GM18517 (cell line): ENCODE measurements around the gene CLN6.
"Not testable (repeated sequence)": the region's sequence is repeated elsewhere in the genome, so short reads cannot be mapped to it uniquely, and the experiment has no call there.

Source experiments
- ATAC-seq: cut with Tn5 transposase; IDR thresholded peaks from one replicate; pipeline ENCODE4 v1.9.1; 2021; ENCODE audit warnings: mild to moderate bottlenecking, moderate library complexity; ENCODE audit not compliant: unreplicated experiment

The CLN6 gene

DNA sequence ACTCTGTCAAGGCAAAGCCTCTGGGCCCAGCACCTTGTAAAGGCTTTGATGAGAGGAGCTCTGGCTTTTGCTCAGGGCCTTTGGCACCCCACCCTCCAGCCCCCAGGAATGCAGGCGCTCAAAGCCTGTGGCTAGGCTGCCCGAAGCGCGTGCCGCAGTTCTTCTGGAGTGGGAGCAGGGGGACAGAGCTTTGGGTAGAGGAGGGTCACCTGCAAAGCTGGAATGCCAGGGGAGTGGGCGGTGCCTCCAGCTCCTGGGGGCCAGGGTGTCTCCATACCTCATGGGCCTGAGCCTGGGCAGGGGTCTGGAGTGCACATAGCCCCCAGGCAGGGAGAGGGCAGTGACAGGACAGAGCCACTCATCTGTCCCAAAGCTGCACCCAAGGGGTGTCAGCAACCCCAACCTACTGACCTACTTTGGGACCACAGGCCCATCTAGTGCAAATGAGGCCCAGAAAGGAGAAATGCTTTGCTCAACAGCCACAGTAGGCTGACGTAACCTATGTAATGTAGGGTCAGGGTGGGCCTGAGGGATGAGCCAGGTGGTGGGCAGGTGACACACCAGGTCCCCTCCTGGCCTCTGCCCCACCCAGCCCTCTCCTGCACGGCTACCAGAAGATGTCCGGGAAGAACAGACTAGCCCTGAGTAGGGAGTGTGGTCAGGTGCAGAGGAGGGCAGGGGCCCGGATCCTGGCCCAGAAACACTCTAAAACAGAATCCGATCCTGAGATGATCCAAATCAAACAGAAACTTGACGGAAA, 22.2 kb downstream of the CLN6 start:
- ATAC-seq: no peak

DNA sequence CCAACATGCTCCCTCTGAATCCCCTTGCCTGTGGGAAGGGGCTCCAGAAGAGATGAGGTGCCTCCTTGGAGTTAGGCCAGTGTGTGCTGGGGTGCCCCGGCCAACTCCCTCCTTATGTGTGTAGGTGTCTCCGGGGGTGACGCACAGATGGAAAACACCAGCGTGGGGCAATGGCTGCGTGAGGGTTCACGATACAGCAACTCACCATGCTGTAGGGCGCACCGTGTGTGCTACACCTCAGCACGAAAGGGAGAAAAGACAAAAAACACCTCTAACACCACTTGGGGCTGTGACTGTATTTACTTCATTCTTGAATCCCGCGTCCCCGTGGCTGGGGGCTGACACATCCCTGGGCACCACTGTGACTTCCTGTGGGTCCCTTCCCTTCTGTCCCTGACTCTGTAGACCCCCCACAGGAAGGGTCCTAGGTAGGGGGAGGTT, 22.8 kb downstream of the CLN6 start:
- no peak for ATAC-seq

DNA sequence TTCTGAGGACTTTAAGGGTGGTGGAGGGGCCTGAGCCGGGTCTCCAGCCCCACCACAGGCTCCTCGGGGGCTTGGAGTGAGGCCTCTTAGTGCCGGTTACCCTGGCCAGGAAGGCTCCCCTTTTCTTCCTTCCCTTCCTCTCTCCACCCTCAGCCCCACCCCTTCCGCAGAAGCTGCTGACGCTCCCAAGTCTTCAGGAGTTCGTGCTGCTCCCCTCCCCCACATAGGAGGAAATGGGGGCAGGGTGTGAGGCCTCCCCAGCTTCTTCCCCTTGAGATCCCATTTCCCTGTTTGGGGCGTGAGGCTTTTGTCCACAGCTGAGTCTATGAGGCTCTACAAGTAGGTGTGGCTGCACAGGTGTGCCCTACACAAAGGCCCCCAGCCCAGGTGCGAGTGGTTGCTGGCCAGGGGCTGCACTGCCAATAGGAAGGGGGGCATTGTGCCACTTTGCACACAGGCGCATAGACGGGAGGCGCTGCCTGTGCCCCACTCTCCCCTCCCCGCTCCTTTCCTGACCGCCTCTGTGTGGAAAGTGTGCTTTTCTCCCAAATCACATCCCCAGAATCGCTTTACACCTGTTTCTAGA, 23.5 kb downstream of the CLN6 start:
- ATAC-seq: no peak

DNA sequence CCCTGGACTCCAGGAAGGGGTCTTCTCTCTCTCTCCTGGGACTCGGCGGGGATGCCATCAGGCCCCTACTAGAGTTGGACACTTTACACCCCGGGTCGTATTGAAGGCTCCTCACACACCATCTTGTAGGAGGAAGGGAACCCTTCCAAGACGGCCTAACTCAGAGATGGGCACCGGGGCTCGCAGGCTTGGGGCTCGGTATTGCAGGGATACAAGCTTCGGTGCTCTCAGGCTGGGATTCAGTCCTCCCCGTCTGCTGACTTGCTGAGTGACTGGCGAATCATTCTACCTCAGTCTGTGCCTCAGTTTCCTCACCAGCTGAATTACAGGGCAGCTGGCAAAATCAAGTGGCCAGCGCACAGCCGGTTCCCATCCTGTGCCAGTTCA, 24.0 kb downstream of the CLN6 start:
- ATAC-seq: no peak

DNA sequence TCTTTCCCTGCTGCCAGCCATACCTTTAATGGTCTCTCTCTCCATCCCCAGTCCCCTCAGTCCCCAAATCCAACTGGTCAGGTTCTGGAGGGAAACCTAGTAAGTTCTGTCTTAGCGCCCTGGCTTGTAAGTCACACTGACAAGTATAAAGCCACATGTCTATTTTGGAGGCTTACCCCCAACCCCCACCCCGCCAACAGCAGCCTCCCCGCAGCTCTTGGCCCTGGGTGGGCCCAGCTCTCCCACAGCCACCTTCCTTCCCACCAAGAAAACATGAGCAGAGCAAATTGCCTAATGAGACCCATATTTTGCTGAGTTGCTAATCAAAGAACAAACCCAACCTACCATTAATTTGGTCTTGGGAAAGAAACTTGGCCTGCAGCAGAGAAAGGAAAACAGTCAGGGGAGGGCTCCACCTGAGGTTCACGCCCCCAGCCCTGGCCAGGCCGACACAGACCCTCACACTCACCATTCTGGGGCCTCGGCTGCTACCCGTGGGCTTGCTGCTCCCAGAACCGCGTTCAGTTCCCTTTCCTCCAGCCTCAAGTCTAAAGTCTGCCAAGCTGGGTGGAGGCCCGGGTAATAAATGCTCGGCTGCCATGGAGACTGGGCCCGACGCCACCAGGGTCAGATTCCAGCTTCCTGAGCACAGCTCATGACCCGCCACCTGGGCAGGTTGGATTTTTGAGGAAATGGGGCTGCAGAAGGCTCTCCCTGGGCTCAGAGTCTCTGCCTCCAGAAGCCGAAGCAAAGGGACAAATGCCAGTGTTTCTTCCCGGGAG, 24.6 kb downstream of the CLN6 start, which contains the start of gene CALML4:
Gene CALML4, minus strand, starts transcription at position 557 of the 782 bp plus-strand sequence. Its CDS starts 85 bp downstream, at position 472.
- no peak for ATAC-seq

DNA sequence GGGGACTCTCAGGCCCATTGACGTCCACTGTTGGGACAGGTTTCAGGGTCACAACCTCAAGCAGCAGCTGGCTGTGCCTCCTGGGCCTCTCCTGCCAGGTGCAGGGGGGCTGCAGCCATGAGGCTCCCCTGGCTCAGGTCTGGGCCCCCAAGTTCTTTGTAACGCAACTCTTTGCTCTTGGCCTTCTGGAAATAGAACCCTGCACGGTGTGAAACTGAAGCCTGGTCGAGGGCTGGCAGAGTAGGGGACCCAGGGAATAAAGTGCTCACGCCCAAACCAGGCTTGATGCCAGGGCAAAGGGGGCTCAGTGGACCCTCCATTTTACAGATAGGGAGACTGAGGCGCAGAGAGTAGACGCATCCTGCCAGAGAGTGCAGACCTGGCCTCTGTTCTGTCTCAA, 25.2 kb downstream of the CLN6 start:
- no peak for ATAC-seq

DNA sequence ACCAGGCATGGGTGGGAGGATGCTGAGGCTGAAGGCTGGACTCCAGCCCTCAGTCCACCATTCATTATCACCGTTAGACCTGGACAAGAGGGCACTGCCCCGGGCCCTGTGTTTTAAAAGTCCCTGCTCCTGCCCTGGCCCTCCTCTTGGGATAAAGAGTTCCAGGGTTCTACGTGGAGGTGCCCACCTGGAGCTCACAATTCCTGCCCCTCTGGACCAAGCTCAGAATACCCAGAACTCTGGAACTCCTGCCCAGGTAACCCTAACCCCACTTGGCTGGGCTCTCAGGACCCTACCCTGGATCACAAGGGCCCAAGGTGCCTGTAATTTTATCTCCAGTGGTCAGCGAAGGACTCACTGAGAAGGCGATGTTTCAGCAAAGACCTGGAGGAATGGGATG, 25.6 kb downstream of the CLN6 start:
- no peak for ATAC-seq

DNA sequence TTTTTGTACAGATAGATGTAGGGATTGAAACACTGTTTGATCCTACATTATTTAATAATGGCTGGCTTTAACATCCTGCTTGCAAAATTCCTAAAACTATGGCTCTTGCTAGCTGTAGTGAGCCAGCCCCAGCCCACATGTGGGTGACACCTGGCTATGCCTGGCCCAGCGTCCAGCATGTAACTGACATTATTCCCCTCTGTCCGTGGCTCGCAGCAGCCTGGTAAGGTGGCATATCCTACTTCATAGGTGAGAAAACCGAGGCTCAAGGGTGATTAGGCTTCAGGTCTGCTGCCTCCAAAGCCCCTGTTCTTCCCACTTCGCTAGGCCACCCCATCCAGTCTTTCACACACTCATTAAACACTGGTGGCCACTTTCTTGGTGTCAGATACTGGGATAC, 26.0 kb downstream of the CLN6 start:
- no peak for ATAC-seq

DNA sequence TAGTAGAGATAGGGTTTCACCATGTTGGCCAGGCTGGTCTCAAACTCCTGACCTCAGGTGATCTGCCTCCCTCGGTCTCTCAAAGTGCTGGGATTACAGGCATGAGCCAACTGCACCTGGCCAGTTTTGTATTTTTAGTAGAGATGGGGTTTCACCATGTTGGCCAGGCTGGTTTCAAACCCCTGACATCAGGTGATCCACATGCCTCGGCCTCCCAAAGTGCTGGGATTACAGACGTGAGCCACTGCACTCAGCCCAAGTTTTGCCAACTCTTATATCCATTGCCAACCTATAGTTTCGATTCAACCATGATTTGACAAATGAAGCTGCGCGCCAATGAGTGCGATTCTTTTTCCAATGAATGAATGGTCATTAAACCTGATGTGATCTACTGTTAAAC, 26.5 kb downstream of the CLN6 start:
- ATAC-seq: not testable (repeated sequence)

DNA sequence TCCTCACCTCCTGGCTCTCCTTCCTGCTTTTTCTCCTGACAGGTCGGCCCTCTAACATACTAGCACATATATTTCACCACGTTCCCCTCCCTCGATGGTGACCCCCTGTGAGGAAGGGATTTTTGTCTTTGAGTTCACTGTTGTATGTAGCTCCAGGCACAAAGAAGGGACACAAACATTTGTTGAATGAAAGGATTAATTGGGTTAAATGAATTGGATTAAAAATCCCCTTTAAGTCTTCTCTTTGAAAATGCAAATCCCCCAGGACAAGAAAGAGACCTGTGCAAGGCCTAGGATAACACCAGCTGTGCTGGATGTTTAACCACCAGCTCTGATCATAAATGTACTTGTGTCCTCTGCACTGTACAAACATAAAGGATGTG, 27.7 kb downstream of the CLN6 start:
- ATAC-seq: no peak

DNA sequence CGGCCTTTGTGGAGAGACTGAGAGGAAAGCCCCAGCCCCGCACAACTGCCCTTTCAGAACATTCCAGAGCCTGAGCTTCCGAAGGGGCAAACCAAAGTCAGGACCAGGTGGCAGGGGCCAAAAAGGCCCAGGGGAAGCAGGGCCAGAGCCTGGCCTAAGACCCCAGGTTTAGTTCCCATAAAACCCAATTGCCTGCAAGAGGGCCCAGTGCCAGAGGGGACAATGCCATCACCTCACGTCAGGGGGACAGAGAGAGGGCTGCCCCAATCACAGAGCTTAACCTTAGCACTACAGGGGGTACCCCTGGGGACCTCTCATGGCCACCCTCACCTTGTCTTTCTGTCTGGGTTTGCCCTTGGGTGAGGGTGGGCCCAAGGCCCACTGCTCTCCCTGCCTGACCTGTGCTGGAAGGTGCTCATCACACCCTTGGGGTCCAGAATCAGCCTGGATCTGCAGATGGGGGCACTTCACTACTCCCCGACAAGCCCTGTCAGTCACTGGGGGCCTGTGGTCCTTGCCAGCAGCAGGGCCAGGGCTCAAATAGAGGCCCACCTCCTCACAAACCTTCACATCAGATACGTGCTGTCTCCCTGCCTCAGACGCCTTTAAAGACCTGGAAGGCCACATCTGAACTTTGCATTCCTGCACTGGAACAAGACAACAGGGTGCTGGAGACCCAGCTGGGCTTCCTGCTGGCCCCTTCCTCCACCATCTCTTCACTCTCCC, 28.2 kb downstream of the CLN6 start:
- ATAC-seq: no peak

DNA sequence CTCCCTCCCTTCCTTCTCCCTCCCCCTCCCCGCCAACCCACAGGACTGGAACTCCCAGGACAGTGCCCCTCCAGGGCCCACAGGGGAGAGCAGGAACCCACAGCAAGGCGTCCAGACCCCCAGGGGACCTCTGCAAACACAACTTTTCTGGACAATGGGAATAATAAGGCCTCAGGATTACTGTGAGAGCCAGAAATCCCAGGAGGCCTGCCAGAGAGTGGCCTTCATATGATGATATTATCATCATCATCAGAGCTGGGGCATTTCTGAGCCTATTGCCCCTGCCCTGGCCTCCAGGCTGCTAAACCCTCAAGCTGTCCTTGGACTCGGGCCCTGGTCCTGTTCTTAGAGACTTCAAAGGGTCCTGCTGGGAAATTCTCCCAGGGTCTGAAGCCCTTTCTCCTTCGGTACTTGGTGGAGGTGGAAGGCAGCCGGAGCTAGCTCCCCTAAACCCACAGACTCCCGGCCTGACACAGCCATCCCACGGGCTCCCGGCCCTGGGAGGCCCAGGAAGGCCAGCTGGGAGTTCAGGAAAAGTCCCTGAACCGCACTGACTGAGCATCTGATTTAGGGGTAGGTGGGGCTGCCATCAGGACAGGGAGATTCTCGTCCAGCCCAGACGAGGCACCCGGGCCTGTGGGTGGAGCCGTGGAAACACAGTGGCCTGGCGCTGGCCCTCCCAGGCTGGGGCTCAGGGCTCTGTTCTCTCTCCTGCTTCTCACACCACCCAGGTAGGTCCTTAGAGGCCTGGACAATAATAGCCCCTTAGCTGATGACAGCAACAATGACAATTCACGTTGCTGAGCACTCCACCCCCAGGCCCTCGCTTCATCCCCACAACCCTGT, 29.3 kb downstream of the CLN6 start:
- ATAC-seq: no peak

DNA sequence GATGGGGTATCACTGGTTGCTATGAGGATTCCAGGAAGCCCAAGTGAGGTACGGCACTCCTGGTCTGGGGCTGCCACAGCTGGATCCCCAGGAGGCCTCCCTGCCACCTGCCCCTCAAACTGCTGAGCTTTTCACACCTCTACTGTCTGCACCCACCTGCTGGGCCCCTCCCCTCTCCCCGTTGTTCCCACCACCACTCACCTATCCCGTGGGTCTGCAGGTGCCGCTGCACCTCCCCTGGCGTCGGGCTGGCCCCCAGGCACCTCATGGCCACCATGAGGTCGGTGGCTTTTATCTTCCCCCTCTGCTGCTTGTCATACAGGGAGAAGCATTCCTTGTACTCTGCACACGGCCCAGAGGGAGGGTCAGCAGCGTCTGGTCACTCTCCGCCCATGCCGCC, 30.2 kb downstream of the CLN6 start:
- no peak for ATAC-seq

DNA sequence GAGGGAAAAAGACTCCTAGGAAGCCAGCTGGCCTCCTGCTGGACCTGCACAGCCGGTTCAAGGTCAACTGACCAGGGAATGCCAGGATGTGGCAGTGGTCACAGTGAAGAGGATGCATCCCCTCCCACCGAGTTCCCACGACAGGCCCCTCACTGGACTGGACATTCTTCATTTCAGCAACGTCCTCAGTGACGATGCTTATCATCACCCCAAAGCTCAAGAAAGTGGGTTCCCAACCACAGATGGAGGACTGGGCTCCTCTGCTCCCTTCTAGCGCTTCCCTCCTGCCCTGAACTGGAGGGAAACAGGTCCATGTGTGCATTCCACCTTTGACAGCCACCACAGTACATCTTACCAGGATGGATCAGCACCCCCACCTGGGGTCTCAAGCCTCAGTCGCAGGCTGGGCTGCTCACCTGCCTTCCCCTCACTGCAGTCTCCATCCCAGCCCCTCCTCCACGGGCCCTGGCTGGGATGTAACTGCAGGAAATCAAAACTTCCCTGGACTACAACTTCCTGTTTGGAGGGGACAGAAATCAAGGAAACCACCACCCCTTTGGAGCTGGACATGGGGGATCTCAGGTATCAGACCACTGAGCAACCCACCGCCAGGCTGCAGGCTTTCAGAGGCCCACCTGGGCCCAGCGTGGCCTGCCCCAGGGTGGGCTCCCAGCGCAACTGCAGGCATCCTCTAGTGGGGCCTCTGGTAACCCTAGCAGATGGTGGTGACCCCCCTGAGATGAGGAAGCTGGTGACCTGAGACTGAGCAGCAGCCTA, 31.7 kb downstream of the CLN6 start:
- ATAC-seq: no peak

DNA sequence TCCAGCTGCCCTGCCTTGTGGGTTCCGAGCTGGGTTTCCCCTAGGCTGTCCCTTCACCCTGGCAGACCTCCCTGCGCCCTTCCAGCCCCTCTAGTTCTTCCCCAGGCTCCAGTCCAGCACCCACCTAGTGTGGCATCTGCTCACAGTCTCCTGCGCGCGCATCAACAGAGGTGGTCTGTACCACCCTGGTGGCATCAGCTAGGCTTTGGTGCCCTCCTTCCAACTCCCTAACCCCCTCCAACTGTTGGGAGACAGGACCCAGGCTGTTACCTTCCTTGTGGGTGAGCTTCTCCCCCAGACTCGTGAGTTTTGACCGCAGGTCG, 32.4 kb downstream of the CLN6 start:
- ATAC-seq: no peak

DNA sequence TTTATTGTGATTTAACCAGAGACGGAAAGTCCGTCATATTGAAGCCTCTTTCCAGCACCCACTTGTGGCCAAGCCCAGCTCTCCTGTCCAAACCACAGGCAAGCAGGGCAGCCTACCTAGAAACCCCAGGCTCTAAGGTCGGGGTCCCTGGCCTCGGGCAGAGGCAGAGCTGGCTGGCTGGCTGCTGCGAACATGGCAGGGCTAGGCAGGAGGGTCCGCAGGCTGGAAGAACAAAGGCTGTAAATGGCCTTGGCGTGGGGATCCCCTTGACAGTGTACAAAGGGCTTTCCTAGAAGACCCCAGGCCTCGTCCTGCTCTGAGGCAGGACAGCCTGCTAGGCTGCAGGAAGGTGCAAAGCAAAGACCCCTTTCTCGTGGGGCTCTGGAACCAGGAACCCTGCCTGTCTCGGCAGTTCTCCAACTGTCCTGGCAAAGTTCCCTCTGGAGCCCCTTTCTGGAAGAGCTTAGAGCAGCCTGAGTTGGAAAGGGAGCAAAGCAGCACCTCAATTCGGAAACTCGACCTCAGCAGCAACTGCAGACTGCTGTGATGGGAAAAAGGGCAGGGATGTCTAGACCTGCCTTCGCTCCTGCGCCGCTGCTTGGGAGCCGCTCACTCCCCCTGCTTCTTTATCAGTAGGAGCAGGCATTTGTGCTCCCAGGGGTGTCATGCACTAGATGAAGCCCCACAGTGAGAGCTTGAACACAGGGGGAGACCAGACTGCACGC, 32.9 kb downstream of the CLN6 start:
- ATAC-seq: no peak

DNA sequence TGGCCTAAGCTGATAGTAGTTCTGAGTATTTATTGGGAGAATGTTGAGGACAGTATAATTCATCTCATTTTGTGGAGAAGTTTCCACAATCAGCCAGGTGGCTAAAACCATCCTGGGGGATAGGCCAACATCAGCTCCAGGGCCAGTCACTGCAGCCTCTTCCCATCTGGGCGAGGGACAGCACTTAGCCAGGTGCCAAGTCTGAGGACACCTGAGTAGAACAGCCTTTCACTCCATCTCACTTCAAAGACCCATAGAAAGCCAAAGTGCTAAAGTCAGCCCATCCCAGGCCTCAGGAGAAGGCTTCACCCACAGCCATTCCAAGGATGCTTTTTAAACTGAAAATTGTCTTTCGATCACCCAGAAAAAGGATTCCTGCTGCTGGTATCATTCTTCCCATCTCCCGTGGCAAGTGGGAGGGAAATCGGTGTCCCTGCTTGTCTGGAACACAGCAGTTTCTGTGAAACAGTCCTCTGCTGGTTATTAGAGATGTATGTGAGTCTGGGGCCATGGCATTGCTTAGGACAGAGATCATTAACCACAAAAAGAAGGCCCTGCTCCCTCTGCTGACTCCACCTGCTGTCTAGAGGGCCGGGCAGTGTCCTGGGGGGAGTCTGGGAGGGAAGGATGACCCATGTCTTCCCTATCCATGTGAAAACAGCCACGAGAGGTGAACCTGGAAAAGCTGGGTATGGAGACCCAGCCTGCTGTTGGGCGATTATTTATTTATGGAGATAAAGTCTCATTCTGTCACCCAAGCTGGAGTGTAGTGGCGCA, 34.0 kb downstream of the CLN6 start:
- no peak for ATAC-seq

DNA sequence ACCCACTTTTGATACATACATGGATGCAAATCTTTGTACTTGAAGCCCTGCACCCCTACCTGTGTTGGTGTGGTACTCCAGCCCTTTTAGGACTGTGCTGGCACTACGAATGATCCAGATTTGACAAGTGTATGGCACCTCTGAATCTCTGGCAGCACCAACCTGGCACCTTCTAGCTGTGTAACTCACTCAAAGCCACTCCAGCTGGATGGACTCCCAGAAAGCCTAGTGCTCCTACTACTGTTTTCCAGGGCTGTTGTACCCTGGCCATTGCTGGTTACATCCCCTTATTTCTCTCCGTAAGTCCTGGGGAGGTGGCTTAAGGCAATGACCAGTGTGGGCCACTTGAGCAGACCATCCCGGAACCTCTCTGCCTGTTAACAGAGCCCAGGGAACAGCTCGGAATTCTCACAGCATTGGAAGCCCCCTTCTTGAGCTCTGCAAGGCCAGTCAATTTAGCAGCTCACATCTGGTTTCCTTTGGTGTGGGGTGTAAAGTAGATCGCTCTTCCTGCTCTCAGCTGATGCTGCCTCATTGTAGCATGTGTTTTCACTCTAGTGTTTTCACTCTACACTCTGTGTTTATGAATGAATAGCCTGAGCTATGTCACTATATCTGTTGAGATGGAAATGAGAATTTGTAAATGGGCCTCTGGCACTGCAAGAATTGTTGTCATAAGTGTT, 36.6 kb downstream of the CLN6 start:
- no peak for ATAC-seq
